Prostate gland (tissue), 2 donors: ENCODE measurements around the gene PHPT1. TPM values are rescaled to one million over a fixed set of nuclear protein-coding genes. Genes with fewer than 3 reads are reported as not detected.

Experiments used
- DNase-seq: peaks from one replicate; pipeline ENCODE4 v3.0.0-alpha.2; 2019; ENCODE audit warnings: low spot score
- H3K27ac ChIP-seq, 2 donors: fragments of 200-600 bp; sonication (generic); 2 replicates each; pipeline ENCODE4 v1.5.1; 2017 to 2019
- H3K27me3 ChIP-seq: fragments of 200-600 bp; sonication (generic); replicated peaks from 2 replicates; pipeline ENCODE4 v1.5.1; 2019; ENCODE audit not compliant: insufficient read depth
- H3K36me3 ChIP-seq, 2 donors: fragments of 200-600 bp; sonication (generic); 1 replicate in 1 of 2; 2 replicates in 1 of 2; pipeline versions ENCODE4 v1.5.1 to v1.8.1; 2017 to 2019
- H3K4me1 ChIP-seq: fragments of 200-600 bp; sonication (generic); replicated peaks from 2 replicates; pipeline ENCODE4 v1.5.1; 2019
- H3K4me3 ChIP-seq, 2 donors: fragments of 200-600 bp; sonication (generic); 2 replicates each; pipeline ENCODE4 v1.5.1; 2017 to 2019
- H3K9me3 ChIP-seq: fragments of 200-600 bp; sonication (generic); 2 replicates; pipeline ENCODE4 v1.5.1; 2017
- CTCF ChIP-seq, 4 experiments: fragments of 200-600 bp in 2 of 4; fragments of 450-650 bp in 2 of 4; sonication (generic) in 2 of 4; IDR thresholded peaks; 1 replicate in 3 of 4; 2 replicates in 1 of 4; pipeline ENCODE4 v1.5.1; 2016 to 2019; ENCODE audit warnings: antibody characterized with exemption in 4 of 4, mild to moderate bottlenecking in 2 of 4, moderate library complexity in 2 of 4
- POLR2A ChIP-seq: fragments of 450-650 bp; IDR thresholded peaks from one replicate; pipeline ENCODE4 v1.6.1; 2016; ENCODE audit warnings: antibody characterized with exemption, mild to moderate bottlenecking
- POLR2AphosphoS5 ChIP-seq: sonication (generic); formaldehyde crosslinking; IDR thresholded peaks from one replicate; pipeline ENCODE4 v1.6.1; 2017; ENCODE audit warnings: antibody characterized with exemption
- WGBS: methylation state at CpG from one replicate; pipeline ENCODE4 v1.1.5; 2018; 5-methylcytosine and 5-hydroxymethylcytosine counted together
- intact Hi-C: fragments of 100-400 bp; cut with DNase I; formaldehyde crosslinking; loops from one replicate; pipeline ENCODE4 v1.14.2; 2022
- total RNA-seq, 2 donors: library from RNA; depleted of rRNA; stranded (reverse); fragments of >200 nt; gene quantifications; one replicate each; pipeline ENCODE4 v1.1.0, GENCODE V29; 2016

Gene PHPT1
- total RNA-seq, 2 donors from 2014 or later, result 139 to 212 TPM

GRCh38 chr9:136886610-136887597 lies 37.7 kb downstream of the PHPT1 start:
- Histone ChIP-seq H3K27me3 (no peaks in the 10 kb centered on the region), H3K36me3 (no peaks in the 10 kb centered on the region), H3K4me1 (peaks cover 2% of the 10 kb centered on the region), H3K4me3 (peak overlapping the region; percentile 93 to 99), H3K9me3 (no peaks in the 10 kb centered on the region), H3K27ac (peak overlapping the region; percentile 72 to 80)
- TF ChIP-seq POLR2AphosphoS5, result no peak
- peak; percentile 32 for TF ChIP-seq POLR2A
- intact Hi-C loops, result no loop called here
- WGBS, result 3% methylated on average over 53 of the region's 76 CpGs
- DNase-seq, result no peak

GRCh38 chr9:136888454-136888853 lies 39.2 kb downstream of the PHPT1 start:
- DNase-seq, result no peak
- Histone ChIP-seq H3K4me3 (no peak overlapping the region), H3K4me1 (peaks cover 2% of the 10 kb centered on the region), H3K27me3 (no peaks in the 10 kb centered on the region), H3K36me3 (no peaks in the 10 kb centered on the region), H3K9me3 (no peaks in the 10 kb centered on the region), H3K27ac (no peak overlapping the region)
- WGBS, result 82% methylated on average over 8 of the region's 8 CpGs
- no peak for TF ChIP-seq POLR2AphosphoS5
- TF ChIP-seq CTCF (IDR thresholded peaks at IDR 0.05), result no peak
- TF ChIP-seq POLR2A, result no peak
- intact Hi-C loops, result no loop called here

GRCh38 chr9:136889858-136890257 lies 40.6 kb downstream of the PHPT1 start:
- TF ChIP-seq POLR2A, result no peak
- TF ChIP-seq POLR2AphosphoS5, result no peak
- no peak for TF ChIP-seq CTCF (IDR thresholded peaks at IDR 0.05)
- H3K4me3 ChIP-seq, result no peak overlapping the region
- H3K36me3 ChIP-seq, result no peaks in the 10 kb centered on the region
- H3K9me3 ChIP-seq, result no peaks in the 10 kb centered on the region
- no peak overlapping the region for H3K27ac ChIP-seq
- peaks cover 2% of the 10 kb centered on the region for H3K4me1 ChIP-seq
- H3K27me3 ChIP-seq, result no peaks in the 10 kb centered on the region
- 92% methylated on average over 42 of the region's 42 CpGs for WGBS
- DNase-seq, result no peak
- intact Hi-C loops, result no loop called here

- Histone ChIP-seq H3K4me1 (peaks cover 2% of the 10 kb centered on the region), H3K36me3 (no peaks in the 10 kb centered on the region), H3K9me3 (no peaks in the 10 kb centered on the region), H3K4me3 (no peak overlapping the region), H3K27ac (no peak overlapping the region), H3K27me3 (no peaks in the 10 kb centered on the region)
- intact Hi-C loops, result no loop called here
- TF ChIP-seq POLR2A (no peak), POLR2AphosphoS5 (no peak), CTCF (IDR thresholded peaks at IDR 0.05) (no peak)
- DNase-seq, result no peak
- WGBS, result 91% methylated on average over 13 of the region's 13 CpGs
Measured at GRCh38 chr9:136890661-136891060, 41.5 kb downstream of the PHPT1 start.

GRCh38 chr9:136896027-136896426 lies 46.8 kb downstream of the PHPT1 start:
- DNase-seq, result no peak
- no peaks in the 10 kb centered on the region for H3K4me1 ChIP-seq
- TF ChIP-seq POLR2A, result no peak
- no peak for TF ChIP-seq POLR2AphosphoS5
- no peak for TF ChIP-seq CTCF (IDR thresholded peaks at IDR 0.05)
- WGBS, result 86% methylated on average over 11 of the region's 11 CpGs
- H3K27me3 ChIP-seq, result no peaks in the 10 kb centered on the region
- H3K9me3 ChIP-seq, result no peaks in the 10 kb centered on the region
- no peaks in the 10 kb centered on the region for H3K36me3 ChIP-seq
- no peak overlapping the region for H3K4me3 ChIP-seq
- intact Hi-C loops, result no loop called here
- H3K27ac ChIP-seq, result no peak overlapping the region
